Fibroblast of lung (primary cell): ENCODE results near the gene MARCHF6.

Experiments used
- EZH2 ChIP-seq: IDR thresholded peaks from 2 replicates; pipeline ENCODE4 v1.5.1; 2012; ENCODE audit warnings: low read length, control low read depth, mild to moderate bottlenecking; ENCODE audit errors: missing control alignments
- TF ChIP-seq, protein P1 (sequence below), 2 donors: IDR thresholded peaks in 1 of 2; conservative IDR thresholded peaks in 1 of 2; 1 replicate in 1 of 2; 2 replicates in 1 of 2; pipeline ENCODE4 v1.5.1; 2011 to 2012; ENCODE audit warnings: low read length in 2 of 2, control low read depth in 1 of 2, inconsistent platforms in 1 of 2, low read depth in 1 of 2, mild to moderate bottlenecking in 1 of 2

DNA sequence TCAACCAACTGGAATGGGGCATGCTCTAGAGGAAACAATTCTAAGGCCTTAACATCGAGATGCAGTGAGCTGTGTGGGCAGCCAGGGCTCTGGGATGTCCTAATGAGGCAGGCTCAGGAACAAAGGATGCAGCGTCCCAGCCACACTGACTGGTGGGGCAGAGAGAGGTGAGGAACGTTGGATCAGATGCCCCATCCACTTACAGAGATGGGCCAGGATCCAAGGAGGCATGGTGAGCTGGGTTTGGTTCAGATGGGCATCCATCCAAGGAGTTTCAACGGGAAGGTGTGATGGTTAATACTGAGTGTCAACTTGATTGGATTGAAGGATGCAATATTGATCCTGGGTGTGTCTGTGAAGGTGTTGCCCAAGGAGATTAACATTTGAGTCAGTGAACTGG, 15.5 kb upstream of the MARCHF6 start:
- TF ChIP-seq, protein P1, sequence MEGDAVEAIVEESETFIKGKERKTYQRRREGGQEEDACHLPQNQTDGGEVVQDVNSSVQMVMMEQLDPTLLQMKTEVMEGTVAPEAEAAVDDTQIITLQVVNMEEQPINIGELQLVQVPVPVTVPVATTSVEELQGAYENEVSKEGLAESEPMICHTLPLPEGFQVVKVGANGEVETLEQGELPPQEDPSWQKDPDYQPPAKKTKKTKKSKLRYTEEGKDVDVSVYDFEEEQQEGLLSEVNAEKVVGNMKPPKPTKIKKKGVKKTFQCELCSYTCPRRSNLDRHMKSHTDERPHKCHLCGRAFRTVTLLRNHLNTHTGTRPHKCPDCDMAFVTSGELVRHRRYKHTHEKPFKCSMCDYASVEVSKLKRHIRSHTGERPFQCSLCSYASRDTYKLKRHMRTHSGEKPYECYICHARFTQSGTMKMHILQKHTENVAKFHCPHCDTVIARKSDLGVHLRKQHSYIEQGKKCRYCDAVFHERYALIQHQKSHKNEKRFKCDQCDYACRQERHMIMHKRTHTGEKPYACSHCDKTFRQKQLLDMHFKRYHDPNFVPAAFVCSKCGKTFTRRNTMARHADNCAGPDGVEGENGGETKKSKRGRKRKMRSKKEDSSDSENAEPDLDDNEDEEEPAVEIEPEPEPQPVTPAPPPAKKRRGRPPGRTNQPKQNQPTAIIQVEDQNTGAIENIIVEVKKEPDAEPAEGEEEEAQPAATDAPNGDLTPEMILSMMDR (conservative IDR thresholded peaks at IDR 0.05 in 1 of 2, IDR thresholded peaks at IDR 0.05 in 1 of 2; ENCODE audit: low read depth in 1 of 2, low read length in 2 of 2), result no peak
- TF ChIP-seq EZH2, result no peak
